Measurements from ENCODE around the gene RUSC1. TPM values are rescaled to one million over a fixed set of nuclear protein-coding genes. Genes with fewer than 3 reads are reported as not detected.

Gene RUSC1
- total and polyA plus RNA-seq, 2 of the 8 experiments (the other 6 are each of a cell fraction or from before 2014, with no cell fraction given), result 54.6 to 90.4 TPM

DNA sequence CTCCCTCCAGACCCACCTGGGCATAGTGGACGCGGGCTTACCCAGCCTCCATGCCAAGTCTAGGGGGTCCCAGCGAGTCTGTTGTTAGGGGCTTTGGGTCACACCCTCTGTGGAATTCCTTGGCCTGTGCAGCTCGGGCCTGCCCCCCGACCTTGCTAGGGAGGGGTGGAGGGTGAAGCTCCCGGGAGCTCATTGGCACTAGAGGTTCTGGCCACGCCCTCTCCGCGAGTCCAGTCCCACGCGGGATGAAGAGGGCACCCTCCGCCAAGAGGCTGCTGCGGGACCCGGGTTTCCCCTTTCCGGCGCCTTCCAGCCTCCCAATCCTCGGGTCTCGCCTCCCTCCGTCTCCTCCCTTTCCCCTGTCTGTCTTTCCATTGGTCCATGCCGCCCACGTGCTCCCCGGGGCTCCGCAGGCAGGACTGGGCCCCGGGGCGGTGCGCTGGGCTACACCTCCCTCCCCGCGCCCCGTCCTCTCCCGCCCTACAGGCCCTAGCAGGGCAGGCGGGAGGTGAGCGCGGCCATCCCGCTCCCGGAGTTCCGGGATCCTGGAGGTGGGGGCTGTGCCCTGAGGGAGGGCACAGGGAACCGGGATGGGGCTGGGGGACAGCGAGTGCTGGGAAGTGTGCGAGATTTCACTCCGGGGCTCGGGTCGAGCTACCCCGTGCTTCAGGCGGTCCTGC is 3.5 kb downstream of the RUSC1 start (continued):
- peak; percentile 65 for TF ChIP-seq CHD2 (IDR thresholded peaks at IDR 0.05; ENCODE audit: low read length)
- TF ChIP-seq SP2 (IDR thresholded peaks at IDR 0.05; ENCODE audit: low read length), result no peak
- TF ChIP-seq RBBP5 (IDR thresholded peaks at IDR 0.05; ENCODE audit: borderline replicate concordance, low read depth, low read length), result peak; percentile 64; the same call in 1 of the 2 replicates
- peak; percentile 76 for TF ChIP-seq ASH2L (IDR thresholded peaks at IDR 0.05; ENCODE audit: low read length)
- TF ChIP-seq, protein P1, sequence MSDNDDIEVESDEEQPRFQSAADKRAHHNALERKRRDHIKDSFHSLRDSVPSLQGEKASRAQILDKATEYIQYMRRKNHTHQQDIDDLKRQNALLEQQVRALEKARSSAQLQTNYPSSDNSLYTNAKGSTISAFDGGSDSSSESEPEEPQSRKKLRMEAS (IDR thresholded peaks at IDR 0.05), result peak; percentile 78
- no peak for TF ChIP-seq MAFK (IDR thresholded peaks at IDR 0.05; ENCODE audit: low read depth, low read length)
- TF ChIP-seq FOSL1 (IDR thresholded peaks at IDR 0.05; ENCODE audit: insufficient read depth, low read depth, low read length), result no peak
- no peak for TF ChIP-seq KDM5A (IDR thresholded peaks at IDR 0.05; ENCODE audit: low read length)
- TF ChIP-seq YY1 (IDR thresholded peaks at IDR 0.05; ENCODE audit: low read depth, low read length), result peak; percentile 41; the same call in 1 of the 2 replicates
- TF ChIP-seq EGR1 (IDR thresholded peaks at IDR 0.05; ENCODE audit: borderline replicate concordance, low read depth, low read length), result peak; percentile 74; the same call in 1 of the 2 replicates
- TF ChIP-seq SIX5 (IDR thresholded peaks at IDR 0.05; ENCODE audit: low read depth, low read length), result no peak
- no peak for TF ChIP-seq NRF1 (IDR thresholded peaks at IDR 0.05; ENCODE audit: low read depth, low read length)
- no peak for TF ChIP-seq RAD21 (IDR thresholded peaks at IDR 0.05 in 1 of 2, conservative IDR thresholded peaks at IDR 0.05 in 1 of 2; ENCODE audit: low read depth in 2 of 2, low read length in 2 of 2)
- TF ChIP-seq KDM1A (IDR thresholded peaks at IDR 0.05; ENCODE audit: borderline replicate concordance, low read length), result no peak
- peak; percentile 41; the same call in 1 of the 2 replicates for TF ChIP-seq SUZ12 (IDR thresholded peaks at IDR 0.05; ENCODE audit: low read length)
- 0 out of 2 replicates have a peak, but pooled peaks have one; percentile 31 for TF ChIP-seq BACH1 (IDR thresholded peaks at IDR 0.05; ENCODE audit: low read length)
- TF ChIP-seq, protein P2, sequence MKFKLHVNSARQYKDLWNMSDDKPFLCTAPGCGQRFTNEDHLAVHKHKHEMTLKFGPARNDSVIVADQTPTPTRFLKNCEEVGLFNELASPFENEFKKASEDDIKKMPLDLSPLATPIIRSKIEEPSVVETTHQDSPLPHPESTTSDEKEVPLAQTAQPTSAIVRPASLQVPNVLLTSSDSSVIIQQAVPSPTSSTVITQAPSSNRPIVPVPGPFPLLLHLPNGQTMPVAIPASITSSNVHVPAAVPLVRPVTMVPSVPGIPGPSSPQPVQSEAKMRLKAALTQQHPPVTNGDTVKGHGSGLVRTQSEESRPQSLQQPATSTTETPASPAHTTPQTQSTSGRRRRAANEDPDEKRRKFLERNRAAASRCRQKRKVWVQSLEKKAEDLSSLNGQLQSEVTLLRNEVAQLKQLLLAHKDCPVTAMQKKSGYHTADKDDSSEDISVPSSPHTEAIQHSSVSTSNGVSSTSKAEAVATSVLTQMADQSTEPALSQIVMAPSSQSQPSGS (IDR thresholded peaks at IDR 0.05; ENCODE audit: low read length), result no peak
- TF ChIP-seq SP4 (IDR thresholded peaks at IDR 0.05; ENCODE audit: low read length), result 0 out of 2 replicates have a peak, but pooled peaks have one; percentile 4
- peak in 1 of 2 experiments; percentile 80; a peak in 2 of 4 replicates for TF ChIP-seq SIN3A (conservative IDR thresholded peaks at IDR 0.05 in 1 of 2, IDR thresholded peaks at IDR 0.05 in 1 of 2; ENCODE audit: low read depth in 1 of 2, low read length in 2 of 2)
- TF ChIP-seq ZNF274 (IDR thresholded peaks at IDR 0.05; ENCODE audit: borderline replicate concordance, extremely low read depth, low read length), result no peak
- TF ChIP-seq BCL11A (IDR thresholded peaks at IDR 0.05; ENCODE audit: low read depth in 2 of 2, low read length in 2 of 2), result no peak
- TF ChIP-seq TAF7 (optimal IDR thresholded peaks at IDR 0.05; ENCODE audit: borderline replicate concordance, low read depth, low read length), result peak; percentile 39
